Ishikawa (cell line): Measurements from ENCODE around the gene TPRKB.

Experiments used
- CEBPB ChIP-seq: IDR thresholded peaks from 2 replicates; pipeline ENCODE4 v1.6.1; 2012
- CREB1 ChIP-seq: IDR thresholded peaks from 2 replicates; pipeline ENCODE4 v1.6.1; 2012; ENCODE audit warnings: low read depth
- EGR1 ChIP-seq: IDR thresholded peaks from 2 replicates; pipeline ENCODE4 v1.6.1; 2012
- EP300 ChIP-seq: IDR thresholded peaks from 2 replicates; pipeline ENCODE4 v1.6.1; 2012; ENCODE audit warnings: borderline replicate concordance
- FOXM1 ChIP-seq: IDR thresholded peaks from 2 replicates; pipeline ENCODE4 v1.6.1; 2012; ENCODE audit warnings: low read depth, borderline replicate concordance
- NFIC ChIP-seq: IDR thresholded peaks from 2 replicates; pipeline ENCODE4 v1.6.1; 2012
- RAD21 ChIP-seq: IDR thresholded peaks from 2 replicates; pipeline ENCODE4 v1.6.1; 2012; ENCODE audit warnings: low read depth
- TAF1 ChIP-seq: IDR thresholded peaks from 2 replicates; pipeline ENCODE4 v1.6.1; 2012; ENCODE audit warnings: low read depth, mild to moderate bottlenecking
- TCF12 ChIP-seq: IDR thresholded peaks from 2 replicates; pipeline ENCODE4 v1.6.1; 2012; ENCODE audit warnings: low read depth
- TEAD4 ChIP-seq: IDR thresholded peaks from 2 replicates; pipeline ENCODE4 v1.6.1; 2012
- USF1 ChIP-seq: IDR thresholded peaks from 2 replicates; pipeline ENCODE4 v1.6.1; 2012
- YY1 ChIP-seq: IDR thresholded peaks from 2 replicates; pipeline ENCODE4 v1.6.1; 2012; ENCODE audit warnings: low read depth
- ZBTB7A ChIP-seq: IDR thresholded peaks from 2 replicates; pipeline ENCODE4 v1.6.1; 2012; ENCODE audit warnings: low read depth
- TF ChIP-seq, protein P1 (sequence below): IDR thresholded peaks from 2 replicates; pipeline ENCODE4 v1.6.1; 2012; ENCODE audit warnings: low read depth, mild to moderate bottlenecking
- TF ChIP-seq, protein P2 (sequence below): IDR thresholded peaks from 2 replicates; pipeline ENCODE4 v1.6.1; 2012

The TPRKB gene

DNA sequence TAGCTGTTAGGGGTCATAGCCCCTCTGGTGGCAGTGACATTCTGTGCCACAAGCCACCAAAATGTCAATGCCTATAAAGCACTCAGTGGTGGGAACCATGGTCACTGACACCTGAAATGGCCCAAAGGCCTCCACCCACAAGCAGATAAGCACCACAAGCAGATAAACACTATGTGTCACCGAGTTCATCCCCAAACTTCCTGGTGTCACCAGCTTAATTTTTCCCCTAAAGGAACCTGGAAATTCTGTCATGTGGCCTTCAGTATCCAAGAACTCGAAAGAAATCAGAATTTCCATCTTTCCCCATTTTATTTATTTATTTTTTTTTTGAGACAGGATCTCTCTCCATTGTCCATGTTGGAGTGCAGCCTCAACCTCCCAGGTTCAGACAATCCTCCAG lies 3.6 kb upstream of the TPRKB start:
- TF ChIP-seq TCF12 = no peak
- no peak for TF ChIP-seq EP300
- TF ChIP-seq TEAD4 = no peak
- TF ChIP-seq EGR1 = no peak

- TF ChIP-seq USF1 = no peak
- no peak for TF ChIP-seq CREB1
- no peak for TF ChIP-seq NFIC
- TF ChIP-seq ZBTB7A = no peak
- no peak for TF ChIP-seq TEAD4
- TF ChIP-seq RAD21 = no peak
- no peak for TF ChIP-seq TCF12
- no peak for TF ChIP-seq TAF1
- no peak for TF ChIP-seq EGR1
- TF ChIP-seq EP300 = no peak
- no peak for TF ChIP-seq YY1
- TF ChIP-seq, protein P1, sequence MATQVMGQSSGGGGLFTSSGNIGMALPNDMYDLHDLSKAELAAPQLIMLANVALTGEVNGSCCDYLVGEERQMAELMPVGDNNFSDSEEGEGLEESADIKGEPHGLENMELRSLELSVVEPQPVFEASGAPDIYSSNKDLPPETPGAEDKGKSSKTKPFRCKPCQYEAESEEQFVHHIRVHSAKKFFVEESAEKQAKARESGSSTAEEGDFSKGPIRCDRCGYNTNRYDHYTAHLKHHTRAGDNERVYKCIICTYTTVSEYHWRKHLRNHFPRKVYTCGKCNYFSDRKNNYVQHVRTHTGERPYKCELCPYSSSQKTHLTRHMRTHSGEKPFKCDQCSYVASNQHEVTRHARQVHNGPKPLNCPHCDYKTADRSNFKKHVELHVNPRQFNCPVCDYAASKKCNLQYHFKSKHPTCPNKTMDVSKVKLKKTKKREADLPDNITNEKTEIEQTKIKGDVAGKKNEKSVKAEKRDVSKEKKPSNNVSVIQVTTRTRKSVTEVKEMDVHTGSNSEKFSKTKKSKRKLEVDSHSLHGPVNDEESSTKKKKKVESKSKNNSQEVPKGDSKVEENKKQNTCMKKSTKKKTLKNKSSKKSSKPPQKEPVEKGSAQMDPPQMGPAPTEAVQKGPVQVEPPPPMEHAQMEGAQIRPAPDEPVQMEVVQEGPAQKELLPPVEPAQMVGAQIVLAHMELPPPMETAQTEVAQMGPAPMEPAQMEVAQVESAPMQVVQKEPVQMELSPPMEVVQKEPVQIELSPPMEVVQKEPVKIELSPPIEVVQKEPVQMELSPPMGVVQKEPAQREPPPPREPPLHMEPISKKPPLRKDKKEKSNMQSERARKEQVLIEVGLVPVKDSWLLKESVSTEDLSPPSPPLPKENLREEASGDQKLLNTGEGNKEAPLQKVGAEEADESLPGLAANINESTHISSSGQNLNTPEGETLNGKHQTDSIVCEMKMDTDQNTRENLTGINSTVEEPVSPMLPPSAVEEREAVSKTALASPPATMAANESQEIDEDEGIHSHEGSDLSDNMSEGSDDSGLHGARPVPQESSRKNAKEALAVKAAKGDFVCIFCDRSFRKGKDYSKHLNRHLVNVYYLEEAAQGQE = no peak
Measured at GRCh38 chr2:73739101-73739500, 2.0 kb upstream of the TPRKB start.

DNA sequence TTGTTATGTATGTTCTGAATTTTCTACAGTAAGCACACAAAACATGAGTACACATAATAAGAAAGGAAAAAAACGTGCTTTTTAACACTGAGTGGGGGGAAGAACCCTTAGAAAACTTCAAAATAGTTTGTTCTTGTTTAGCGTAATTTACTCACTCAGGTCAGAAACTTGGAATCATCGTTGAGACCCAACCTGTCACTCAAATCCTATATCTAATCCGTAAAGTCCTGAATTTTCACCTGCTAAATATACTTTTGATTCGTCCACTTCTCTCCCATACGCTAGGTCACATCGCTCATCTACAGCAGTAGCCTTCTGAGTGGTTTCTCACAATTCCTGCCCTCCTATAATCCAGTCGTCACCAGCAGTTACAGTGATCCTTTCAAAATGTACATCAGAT lies 767 bp downstream of the TPRKB start:
- TF ChIP-seq EP300 = no peak
- no peak for TF ChIP-seq CEBPB
- no peak for TF ChIP-seq TCF12
- TF ChIP-seq, protein P2, sequence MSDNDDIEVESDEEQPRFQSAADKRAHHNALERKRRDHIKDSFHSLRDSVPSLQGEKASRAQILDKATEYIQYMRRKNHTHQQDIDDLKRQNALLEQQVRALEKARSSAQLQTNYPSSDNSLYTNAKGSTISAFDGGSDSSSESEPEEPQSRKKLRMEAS = no peak
- no peak for TF ChIP-seq EGR1
- TF ChIP-seq, protein P1 = no peak
- TF ChIP-seq NFIC = no peak
- TF ChIP-seq RAD21 = no peak

- TF ChIP-seq TAF1 = no peak
- TF ChIP-seq FOXM1 = no peak
- TF ChIP-seq RAD21 = no peak
- no peak for TF ChIP-seq EP300
- no peak for TF ChIP-seq TEAD4
- TF ChIP-seq, protein P1 = no peak
- TF ChIP-seq TCF12 = no peak
- no peak for TF ChIP-seq USF1
- no peak for TF ChIP-seq EGR1
- no peak for TF ChIP-seq CEBPB
- no peak for TF ChIP-seq YY1
- no peak for TF ChIP-seq NFIC
- TF ChIP-seq CREB1 = no peak
- TF ChIP-seq, protein P2 = no peak
- TF ChIP-seq ZBTB7A = no peak
Measured at GRCh38 chr2:73730810-73731209, 6.3 kb downstream of the TPRKB start.

- no peak for TF ChIP-seq USF1
- no peak for TF ChIP-seq FOXM1
- no peak for TF ChIP-seq EGR1
- TF ChIP-seq CEBPB = no peak
- TF ChIP-seq EP300 = no peak
Measured at GRCh38 chr2:73728711-73729110, 8.4 kb downstream of the TPRKB start.
